Left ventricle myocardium inferior (tissue), 1 donor: ENCODE measurements around the gene HOTAIR. TPM values are rescaled to one million over a fixed set of nuclear protein-coding genes. Genes with fewer than 3 reads are reported as not detected.

ENCODE experiments used
- DNase-seq: peaks from one replicate; pipeline ENCODE4 v3.0.0-alpha.2; 2020
- H3K27ac ChIP-seq: fragments of 200-600 bp; replicated peaks from 2 replicates; pipeline ENCODE4 v1.8.0; 2021
- H3K27me3 ChIP-seq: fragments of 200-600 bp; 2 replicates; pipeline ENCODE4 v1.8.0; 2021; ENCODE audit warnings: low read depth
- H3K36me3 ChIP-seq: fragments of 200-600 bp; 2 replicates; pipeline ENCODE4 v1.8.0; 2021
- H3K4me1 ChIP-seq: fragments of 200-600 bp; 2 replicates; pipeline ENCODE4 v1.8.0; 2021
- H3K4me3 ChIP-seq: fragments of 200-600 bp; 2 replicates; pipeline ENCODE4 v1.8.0; 2021; ENCODE audit warnings: mild to moderate bottlenecking, moderate library complexity
- H3K9me3 ChIP-seq: fragments of 200-600 bp; replicated peaks from 2 replicates; pipeline ENCODE4 v1.8.0; 2021
- CTCF ChIP-seq: fragments of 200-600 bp; IDR thresholded peaks from 2 replicates; pipeline ENCODE4 v1.8.0; 2021; ENCODE audit warnings: antibody characterized with exemption, mild to moderate bottlenecking, borderline replicate concordance
- intact Hi-C: fragments of 100-400 bp; cut with micrococcal nuclease; formaldehyde crosslinking; loops from one replicate; pipeline ENCODE4 v1.11.0; 2022
- long read RNA-seq: library from polyadenylated mRNA; unstranded; transcript quantifications from one replicate; pipeline ENCODE4 v2.0.0, GENCODE V29; 2021
- total RNA-seq: library from RNA; stranded (reverse); fragmentation: NEBNext Ultra II Directional; extraction: Animal tissue kit (Norgen Biotek cat#: 25700); gene quantifications from one replicate; pipeline ENCODE4 v1.2.1, GENCODE V29; 2021
- donor health status: DM: no; HTN: yes; CAD: no; lungs with severe emphysema.

The HOTAIR gene
- not detected for total RNA-seq
- long read RNA-seq: 0 reads

GRCh38 chr12:53974084-53975063, at the start of gene HOTAIR:
HOTAIR (minus strand) TSS chr12:53974954.
- no peak for TF ChIP-seq CTCF
- Histone ChIP-seq H3K4me3 (peak within 1 kb of the TSS; percentile 48), H3K4me1 (peaks cover 27% of the 10 kb centered on the region), H3K36me3 (no peaks in the 10 kb centered on the region), H3K9me3 (no peaks in the 10 kb centered on the region), H3K27ac (no peak within 1 kb of the TSS), H3K27me3 (peaks cover 100% of the 10 kb centered on the region)
- intact Hi-C loops: no loop called here
- DNase-seq: no peak

DNA sequence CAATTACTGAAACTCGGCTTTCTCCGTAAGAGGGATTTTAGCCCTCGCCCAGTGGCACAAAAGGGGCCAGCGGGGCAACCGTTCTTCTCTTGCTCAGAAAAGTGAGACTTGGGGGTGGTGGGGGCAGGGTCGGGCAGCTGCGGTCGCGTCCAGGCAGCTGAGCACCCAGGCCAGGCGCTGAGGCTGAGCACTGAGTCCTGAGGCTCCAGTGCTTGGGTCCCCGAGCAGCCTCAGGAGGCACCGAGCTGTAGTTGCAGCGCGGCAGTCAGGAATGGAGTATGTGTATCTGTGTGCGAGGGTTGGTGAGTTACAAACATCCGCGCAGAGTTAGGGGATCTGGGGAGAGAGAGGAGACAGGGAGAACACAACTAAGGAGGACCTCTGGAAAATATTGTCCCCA, 49.4 kb upstream of the HOTAIR start:
- H3K9me3 ChIP-seq: no peaks in the 10 kb centered on the region
- no peak for DNase-seq
- no peak overlapping the region for H3K27ac ChIP-seq
- peaks cover 100% of the 10 kb centered on the region for H3K27me3 ChIP-seq
- H3K4me1 ChIP-seq: peaks cover 20% of the 10 kb centered on the region
- H3K4me3 ChIP-seq: no peak overlapping the region
- intact Hi-C loops: no loop called here
- no peaks in the 10 kb centered on the region for H3K36me3 ChIP-seq
- no peak for TF ChIP-seq CTCF

- intact Hi-C loops: no loop called here
- TF ChIP-seq CTCF: no peak
- no peak for DNase-seq
- Histone ChIP-seq H3K4me1 (peaks cover 23% of the 10 kb centered on the region), H3K9me3 (no peaks in the 10 kb centered on the region), H3K27me3 (peaks cover 100% of the 10 kb centered on the region), H3K36me3 (no peaks in the 10 kb centered on the region), H3K4me3 (no peak overlapping the region), H3K27ac (no peak overlapping the region)
Measured at GRCh38 chr12:54022960-54023884, 48.5 kb upstream of the HOTAIR start.

DNA sequence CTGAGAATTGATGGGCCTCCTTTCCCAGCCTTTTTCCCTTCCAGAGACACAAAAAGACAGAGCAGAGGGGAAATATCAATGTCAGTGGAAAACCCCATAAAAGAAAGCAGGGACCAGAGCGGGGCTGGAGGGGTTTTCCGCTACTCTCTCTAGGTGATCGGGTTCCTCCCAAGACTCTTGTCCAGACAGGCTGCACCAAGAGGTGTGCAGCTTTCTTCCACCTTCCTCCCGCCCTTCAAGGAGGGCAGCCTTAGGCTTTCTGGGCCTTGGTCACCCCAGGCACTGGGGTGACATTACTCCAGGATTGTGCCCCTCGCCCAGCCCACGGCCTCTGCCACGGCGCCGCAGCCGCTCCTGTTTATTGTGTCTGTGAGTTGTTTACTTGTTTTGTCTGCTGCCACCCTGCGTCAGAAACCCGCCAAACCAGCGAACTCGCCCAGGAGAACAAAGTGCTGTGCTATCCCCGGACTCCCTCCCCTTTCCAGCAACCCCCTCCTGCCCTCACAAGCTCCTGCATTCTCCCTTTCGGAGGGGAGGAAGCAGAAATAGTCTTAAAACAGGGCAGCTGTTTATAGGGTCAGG, 46.8 kb upstream of the HOTAIR start:
- Histone ChIP-seq H3K27ac (no peak overlapping the region), H3K4me1 (peaks cover 39% of the 10 kb centered on the region), H3K9me3 (no peaks in the 10 kb centered on the region), H3K4me3 (no peak overlapping the region), H3K27me3 (peaks cover 100% of the 10 kb centered on the region), H3K36me3 (no peaks in the 10 kb centered on the region)
- intact Hi-C loops: no loop called here
- TF ChIP-seq CTCF: no peak
- no peak for DNase-seq
